G401.6 (cell line): ENCODE results near the gene DENND6B.
"Not testable (repeated sequence)": the region's sequence is repeated elsewhere in the genome, so short reads cannot be mapped to it uniquely, and the experiment has no call there.

Experiments
- FAIRE-seq: peaks from 2 replicates; lab custom pipeline; 2012; peaks lifted over from hg19 to GRCh38; lab: Jason Lieb, UNC

Gene DENND6B

GRCh38 chr22:50338860-50339462 is 12.1 kb upstream of the DENND6B start:
- no peak for FAIRE-seq

GRCh38 chr22:50338042-50338573 is 11.3 kb upstream of the DENND6B start:
- FAIRE-seq = no peak

GRCh38 chr22:50337262-50338041 is 10.6 kb upstream of the DENND6B start:
- no peak for FAIRE-seq

GRCh38 chr22:50334433-50334832 is 7.6 kb upstream of the DENND6B start:
- not testable (repeated sequence) for FAIRE-seq

GRCh38 chr22:50329236-50329635 is 2.4 kb upstream of the DENND6B start:
- no peak for FAIRE-seq

- FAIRE-seq = no peak
Observed at GRCh38 chr22:50327711-50328019, 853 bp upstream of the DENND6B start.

GRCh38 chr22:50326225-50326955 is 422 bp downstream of the DENND6B start:
- FAIRE-seq = no peak

GRCh38 chr22:50325444-50326224 is 1.2 kb downstream of the DENND6B start:
- no peak for FAIRE-seq

- FAIRE-seq = no peak
Observed at GRCh38 chr22:50323900-50324299, 2.9 kb downstream of the DENND6B start.

GRCh38 chr22:50322382-50323104 is 4.3 kb downstream of the DENND6B start:
- FAIRE-seq = not testable (repeated sequence)

- FAIRE-seq = no peak
Observed at GRCh38 chr22:50320671-50321325, 6.0 kb downstream of the DENND6B start.

- FAIRE-seq = no peak
Observed at GRCh38 chr22:50320116-50320515, 6.7 kb downstream of the DENND6B start.

GRCh38 chr22:50319503-50319951 is 7.3 kb downstream of the DENND6B start:
- no peak for FAIRE-seq

- no peak for FAIRE-seq
Observed at GRCh38 chr22:50318698-50319411, 8.0 kb downstream of the DENND6B start.

GRCh38 chr22:50318356-50318697 is 8.5 kb downstream of the DENND6B start:
- FAIRE-seq = no peak

GRCh38 chr22:50317674-50318073 is 9.1 kb downstream of the DENND6B start:
- FAIRE-seq = no peak

GRCh38 chr22:50317178-50317577 is 9.6 kb downstream of the DENND6B start:
- no peak for FAIRE-seq

- no peak for FAIRE-seq
Observed at GRCh38 chr22:50316114-50317065, 10.4 kb downstream of the DENND6B start.
